HG03521 (cell line): Measurements from ENCODE around the gene FHOD3.

Source experiments
- ATAC-seq: cut with Tn5 transposase; IDR thresholded peaks from one replicate; pipeline ENCODE4 v1.9.1; 2021; ENCODE audit warnings: mild to moderate bottlenecking, moderate library complexity; ENCODE audit not compliant: unreplicated experiment

The FHOD3 gene

DNA sequence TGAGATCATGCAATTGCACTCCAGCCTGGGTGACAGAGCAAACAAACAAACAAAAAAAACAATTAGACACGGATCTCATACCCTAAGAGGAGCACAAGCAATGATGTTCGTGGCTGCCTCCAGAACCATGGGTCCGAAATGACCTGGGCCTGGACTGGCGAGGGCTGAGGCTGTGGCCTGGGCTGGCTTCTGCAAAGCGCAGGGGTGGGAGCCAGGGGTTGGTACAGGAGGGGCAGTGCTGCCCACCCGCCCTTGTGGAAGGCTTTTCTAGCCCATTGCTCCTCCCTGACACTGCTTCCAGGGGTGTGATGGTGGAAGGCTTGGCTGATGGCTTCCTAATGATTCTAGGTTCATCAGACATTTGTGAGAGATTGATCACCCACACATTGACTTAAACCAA lies 167.8 kb downstream of the FHOD3 start:
- no peak for ATAC-seq

GRCh38 chr18:36465970-36466369 lies 168.5 kb downstream of the FHOD3 start:
- ATAC-seq: no peak

- ATAC-seq: no peak
Observed at GRCh38 chr18:36467614-36468013, 170.1 kb downstream of the FHOD3 start.

DNA sequence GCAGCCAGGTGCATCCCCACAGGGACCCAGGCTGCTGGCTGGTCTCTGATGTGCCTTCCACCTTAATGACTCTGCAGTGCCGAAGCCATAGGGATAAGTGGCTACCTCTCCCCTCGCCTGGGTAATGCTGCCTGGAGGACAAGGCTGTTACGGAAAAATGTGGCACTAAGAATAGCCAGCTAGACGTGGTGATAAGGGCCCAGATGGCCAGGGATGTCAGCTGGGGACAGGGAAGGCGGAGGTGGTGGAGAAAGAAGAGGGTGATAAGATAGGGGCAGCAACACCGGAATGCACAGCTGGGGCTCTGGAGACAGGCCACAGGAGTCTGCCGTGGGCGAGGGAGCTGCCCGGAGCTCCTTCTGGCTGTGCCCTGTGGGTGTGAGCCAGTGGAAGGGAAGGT lies 170.6 kb downstream of the FHOD3 start:
- ATAC-seq: no peak

DNA sequence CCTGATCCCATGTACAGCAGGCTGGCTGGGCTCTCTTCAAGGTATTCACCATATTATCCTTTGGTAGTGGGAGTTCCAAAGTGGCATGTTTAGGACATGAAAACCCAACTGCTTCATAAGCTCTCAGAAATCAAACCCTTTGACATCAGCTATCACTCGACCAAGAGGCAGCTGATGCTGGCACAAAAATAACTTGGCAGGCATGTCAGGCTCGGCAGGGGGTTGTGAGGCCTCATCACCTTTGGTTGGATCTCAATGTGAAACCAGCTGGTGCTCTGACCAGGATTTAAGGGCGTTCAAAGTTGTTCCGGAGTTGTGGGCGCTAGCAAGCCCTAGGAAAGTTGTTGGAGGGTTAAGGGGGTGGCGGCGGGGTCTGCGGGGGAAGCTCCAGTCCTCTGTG lies 171.9 kb downstream of the FHOD3 start:
- no peak for ATAC-seq

DNA sequence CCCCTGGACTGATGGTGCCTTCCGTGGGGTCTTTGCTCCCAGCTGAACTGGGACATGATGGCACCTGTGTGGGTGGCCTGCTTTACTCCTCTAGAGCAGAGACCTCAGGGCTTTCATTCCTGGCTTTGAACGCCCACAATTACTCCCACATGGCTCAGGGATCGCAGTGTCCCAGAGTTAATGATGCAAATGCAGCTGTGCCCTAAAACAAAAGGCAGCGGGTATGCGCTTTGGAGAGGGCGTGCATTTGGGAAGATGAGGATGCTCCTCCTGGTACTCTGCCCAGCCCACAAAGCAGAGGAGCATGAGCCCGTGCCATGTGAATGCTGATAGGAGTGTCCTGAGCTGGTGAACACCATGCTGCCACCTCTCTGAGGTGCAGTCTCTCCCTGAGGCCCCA lies 173.4 kb downstream of the FHOD3 start:
- ATAC-seq: no peak

- no peak for ATAC-seq
Observed at GRCh38 chr18:36471393-36471792, 173.9 kb downstream of the FHOD3 start.

DNA sequence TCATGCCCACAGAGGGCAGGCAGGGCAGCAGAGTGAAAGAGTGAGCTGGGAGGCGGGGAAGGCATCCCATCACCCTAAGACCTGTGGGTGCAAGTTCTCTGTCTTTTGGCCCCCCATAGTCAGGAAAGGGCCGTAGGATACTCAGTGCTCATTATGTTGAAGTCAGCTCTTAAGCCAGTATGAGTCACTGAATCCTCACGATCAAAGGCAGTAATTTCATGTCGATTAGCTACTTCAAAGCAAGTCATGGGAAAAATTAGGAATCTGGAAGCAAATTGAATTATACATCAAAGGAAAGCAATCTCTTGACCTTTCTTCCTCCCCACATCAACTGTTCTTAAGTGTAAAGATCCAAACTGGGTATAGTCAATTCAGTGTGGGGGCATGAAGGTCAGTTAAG lies 178.9 kb downstream of the FHOD3 start:
- ATAC-seq: no peak

- no peak for ATAC-seq
Observed at GRCh38 chr18:36477776-36478175, 180.3 kb downstream of the FHOD3 start.

DNA sequence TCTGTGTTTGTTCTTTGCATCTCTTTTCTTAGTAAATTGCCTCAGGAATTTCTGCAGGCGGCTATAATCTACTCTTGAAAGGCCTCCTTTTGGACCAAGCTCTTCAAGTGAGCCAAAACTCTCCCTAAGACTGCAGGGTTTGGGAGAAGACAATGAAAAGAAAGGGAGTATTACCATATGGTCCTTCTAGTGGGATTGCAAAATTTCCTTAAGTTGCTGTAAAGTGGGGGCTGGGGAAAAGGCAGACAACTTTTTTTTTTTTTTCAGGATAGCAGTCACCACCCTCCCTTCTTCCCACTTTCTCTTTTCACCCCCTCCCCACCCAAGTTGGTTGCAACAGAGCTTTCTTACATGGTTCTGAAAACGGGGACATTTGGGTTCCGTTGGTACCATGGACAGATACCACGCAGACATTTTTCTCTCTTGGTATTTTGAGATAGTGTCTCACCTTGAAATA lies 183.7 kb downstream of the FHOD3 start:
- no peak for ATAC-seq

DNA sequence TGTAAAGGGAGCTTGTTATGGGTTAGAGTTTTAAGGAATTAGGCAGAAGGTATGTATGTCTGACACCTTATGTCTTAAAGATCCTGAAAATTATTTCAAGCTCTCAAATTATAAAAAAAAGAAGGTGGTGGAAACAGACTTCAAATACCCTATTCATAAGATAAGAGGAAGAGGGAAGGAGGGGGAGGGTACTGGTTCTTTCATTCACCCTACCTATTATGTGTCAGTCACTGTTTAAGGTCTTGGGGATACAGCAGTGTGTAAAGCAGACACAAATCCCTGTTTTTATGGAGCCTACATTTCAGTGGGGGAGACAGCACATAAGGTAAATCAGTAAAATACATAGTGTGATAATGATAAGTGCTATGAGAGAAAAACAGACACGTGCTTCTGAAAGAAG lies 184.4 kb downstream of the FHOD3 start:
- no peak for ATAC-seq

GRCh38 chr18:36484591-36484990 lies 187.1 kb downstream of the FHOD3 start:
- ATAC-seq: no peak

DNA sequence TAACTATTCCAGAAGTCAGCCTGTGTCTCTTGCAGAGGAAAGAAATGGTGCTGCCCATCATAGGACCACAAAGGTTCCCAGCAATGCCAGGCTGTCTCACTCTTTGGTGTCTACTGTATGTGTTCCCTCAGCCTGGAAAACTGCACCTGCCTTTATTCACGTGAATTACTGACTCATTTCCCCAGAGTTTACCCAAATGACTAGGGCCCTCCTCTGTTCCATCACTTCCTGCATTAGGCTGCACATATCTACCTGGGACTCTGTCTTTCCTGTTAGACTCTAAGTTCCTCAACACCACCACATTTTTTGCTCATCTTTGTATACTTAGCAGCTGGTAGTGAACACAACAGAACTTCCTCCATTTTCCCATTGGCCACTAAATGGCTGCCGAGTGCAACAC lies 188.3 kb downstream of the FHOD3 start:
- ATAC-seq: no peak

DNA sequence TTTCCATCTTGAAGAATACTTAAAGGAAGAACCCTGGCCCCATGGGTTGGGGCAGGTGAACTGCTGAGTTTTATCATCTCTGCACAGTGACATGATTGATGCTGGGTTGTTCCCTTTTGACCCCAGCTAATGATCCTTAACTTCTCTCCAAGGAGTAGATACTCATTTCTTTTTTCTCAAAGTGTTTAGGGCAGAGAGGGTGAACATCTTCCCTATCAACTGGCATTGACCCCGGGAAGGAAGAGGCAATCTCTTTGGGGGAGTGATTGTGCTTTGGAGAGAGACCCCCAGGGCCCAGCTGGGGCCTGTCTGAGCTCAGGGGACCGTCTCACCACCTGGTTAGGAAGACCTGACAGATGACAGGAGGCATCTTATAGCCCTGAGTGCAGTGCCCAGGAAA lies 190.6 kb downstream of the FHOD3 start:
- ATAC-seq: no peak

DNA sequence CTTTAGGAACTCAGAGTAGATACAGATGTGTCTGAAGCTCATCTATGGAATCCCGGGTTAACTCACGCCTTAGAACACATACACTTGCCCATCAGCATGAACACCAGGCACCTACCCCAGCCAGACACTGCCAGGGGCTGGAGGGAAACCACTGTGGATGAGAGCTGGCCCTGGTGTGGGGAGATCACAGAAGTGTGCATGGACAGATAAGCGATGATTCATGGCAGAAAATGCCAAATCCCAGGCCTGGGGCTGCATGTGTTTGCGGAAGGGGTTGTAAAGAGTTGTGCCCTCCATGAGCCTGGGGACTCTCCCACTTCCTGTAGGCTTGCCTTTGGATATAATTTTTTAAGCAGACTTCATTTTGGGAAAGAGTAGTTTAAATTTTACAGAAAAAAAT lies 193.4 kb downstream of the FHOD3 start:
- no peak for ATAC-seq

DNA sequence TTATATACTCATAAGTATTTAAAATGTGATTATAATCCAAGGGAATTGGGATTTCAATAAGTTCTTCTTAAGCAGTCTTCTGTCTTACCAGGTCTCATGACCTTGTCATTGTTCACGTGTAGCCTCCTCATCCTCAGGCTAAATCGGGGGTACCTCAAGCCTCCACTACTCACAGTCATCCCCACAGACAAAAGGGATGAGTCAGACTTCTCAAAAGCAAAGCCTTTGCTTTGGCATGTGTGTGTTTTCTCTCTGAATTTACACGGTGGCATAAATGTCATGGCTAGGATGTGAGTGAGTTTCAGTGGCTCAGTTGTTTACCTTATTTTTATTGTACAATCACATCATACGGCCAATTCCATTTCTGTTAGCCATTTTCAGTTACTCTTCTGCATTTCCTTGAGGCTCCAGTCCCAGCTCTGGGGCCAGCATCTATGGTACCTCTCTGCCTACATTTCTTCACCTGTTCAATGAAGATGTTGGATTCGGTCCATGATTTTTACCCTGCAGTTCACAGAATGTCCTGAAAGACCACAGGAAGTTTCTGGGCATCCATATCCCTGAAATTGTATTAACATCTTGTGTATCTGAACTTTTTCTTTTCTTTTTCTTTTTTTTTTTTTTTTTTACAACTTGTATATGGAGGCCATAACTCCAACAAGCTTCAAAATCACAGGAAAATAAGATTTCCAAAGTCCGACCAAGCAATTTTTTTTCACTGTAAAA lies 195.3 kb downstream of the FHOD3 start:
- ATAC-seq: no peak

DNA sequence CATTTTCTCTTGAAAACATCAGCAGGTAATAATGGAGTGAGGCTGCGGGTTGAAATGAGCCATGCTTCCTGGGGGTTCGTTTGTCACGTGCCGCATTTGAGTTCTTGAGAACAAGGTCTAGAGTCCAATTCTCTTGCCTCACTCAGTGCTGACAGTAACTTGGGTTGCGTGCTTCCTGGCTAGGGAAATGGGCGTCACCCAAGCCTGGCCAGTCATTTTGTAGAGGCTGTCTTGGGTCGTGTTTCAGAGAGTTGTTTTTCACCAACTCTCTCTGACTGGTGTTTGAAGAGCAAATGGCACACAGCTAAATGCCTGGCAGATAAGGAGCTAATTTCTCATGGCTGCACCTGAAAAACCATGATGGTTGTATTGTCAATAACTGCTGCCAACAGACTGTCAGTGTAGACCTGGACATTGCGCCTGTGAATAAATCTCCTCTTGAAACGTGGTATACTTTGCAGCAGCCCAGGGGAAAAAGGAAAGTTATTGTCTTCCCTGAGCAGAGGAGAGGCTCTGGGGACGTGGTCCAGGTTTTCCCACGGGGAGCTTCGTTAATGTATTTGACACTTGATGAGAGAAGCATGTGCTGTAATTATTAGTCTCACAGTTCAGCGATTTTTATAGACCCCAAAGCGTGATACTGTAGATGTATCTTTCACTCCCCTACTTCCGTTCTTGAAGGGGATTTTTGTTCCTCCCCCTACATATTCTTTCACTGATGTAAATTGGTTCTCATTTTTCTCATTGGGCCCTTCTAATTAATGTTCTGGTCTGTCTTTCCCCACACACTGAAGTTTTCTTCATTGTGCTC lies 196.0 kb downstream of the FHOD3 start:
- ATAC-seq: no peak

- ATAC-seq: no peak
Observed at GRCh38 chr18:36494160-36494437, 196.6 kb downstream of the FHOD3 start.

- no peak for ATAC-seq
Observed at GRCh38 chr18:36496022-36496421, 198.5 kb downstream of the FHOD3 start.

DNA sequence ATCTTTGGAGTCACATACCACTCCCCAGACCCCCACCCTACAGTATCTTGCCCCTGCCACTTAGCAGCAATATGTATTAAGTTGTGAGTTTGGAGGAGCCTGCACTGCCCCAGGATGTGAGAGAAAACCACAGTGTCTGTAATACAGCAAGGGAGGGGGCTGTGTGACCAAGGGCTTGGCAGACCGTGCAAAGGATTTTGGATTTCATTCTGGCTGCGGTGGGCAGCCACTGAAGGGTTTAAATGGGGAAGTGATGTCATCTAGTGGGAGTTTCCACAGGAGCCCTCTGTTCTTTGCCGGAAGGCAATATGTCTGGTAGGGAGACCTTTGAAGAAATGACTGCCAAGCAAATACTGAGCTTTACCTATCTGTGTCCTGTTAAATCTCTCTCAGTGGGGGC lies 202.4 kb downstream of the FHOD3 start:
- peak; percentile 81 for ATAC-seq

DNA sequence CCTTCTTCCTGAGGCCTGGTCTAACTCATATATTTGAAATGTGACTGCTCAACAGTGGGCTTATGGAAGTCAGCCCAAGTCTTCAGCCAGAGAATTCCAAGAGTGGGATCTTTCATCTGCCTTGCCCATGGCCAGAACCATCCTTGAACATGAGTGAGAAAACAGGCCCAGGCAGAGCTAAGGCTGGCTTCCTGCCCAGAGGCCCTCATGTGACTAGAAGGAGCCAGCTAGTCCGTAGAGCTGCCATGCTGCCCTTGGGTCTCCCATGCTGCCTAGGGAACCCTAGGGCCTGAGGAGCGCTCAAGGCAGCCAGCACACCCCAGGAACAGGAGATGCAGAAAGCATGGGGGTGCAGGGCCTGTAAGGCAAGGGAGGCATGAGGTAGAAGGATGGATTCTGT lies 203.6 kb downstream of the FHOD3 start:
- ATAC-seq: no peak

DNA sequence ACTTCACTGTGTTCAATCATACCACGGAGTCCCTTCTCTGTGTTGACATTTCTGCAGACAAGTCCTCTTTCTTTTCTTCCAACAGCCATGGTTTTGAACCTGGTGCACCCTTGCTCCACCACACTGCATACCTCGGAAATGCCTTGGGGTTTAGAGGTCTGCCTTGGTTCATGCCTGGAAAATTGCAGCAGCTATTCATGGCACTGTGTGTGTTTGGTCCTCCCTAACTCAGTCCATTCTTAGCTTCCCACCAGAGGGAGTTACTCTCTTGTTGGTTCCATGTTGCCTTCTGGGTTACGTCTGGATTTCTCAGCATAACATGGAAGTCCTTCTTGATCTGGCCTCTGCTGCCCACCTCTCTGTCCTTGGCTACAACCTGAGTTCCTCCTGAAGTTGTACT lies 206.0 kb downstream of the FHOD3 start:
- no peak for ATAC-seq

DNA sequence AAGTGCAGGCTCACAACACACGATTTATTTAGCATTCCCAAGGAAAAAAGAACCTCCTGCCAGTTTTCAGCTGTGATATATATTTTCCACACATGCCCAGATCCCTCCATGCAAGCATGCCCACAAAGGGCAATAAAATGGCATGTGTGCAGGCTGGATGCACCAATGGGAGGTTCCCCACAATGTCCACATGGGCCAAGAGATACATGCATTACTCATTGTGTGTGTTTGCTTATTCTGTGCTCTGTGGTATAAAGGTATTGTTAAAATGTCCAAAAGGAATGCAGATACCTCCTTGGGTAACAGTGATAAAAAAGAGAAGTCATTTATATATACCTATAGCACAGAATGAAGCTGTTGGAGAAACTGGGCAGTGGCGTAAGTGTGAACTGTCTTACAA lies 207.4 kb downstream of the FHOD3 start:
- ATAC-seq: no peak
